ENCODE data around the gene DDC.
A peak's percentile ranks its signal among the peaks of the same experiment; 100 is the strongest.
"Not testable (repeated sequence)": the region's sequence is repeated elsewhere in the genome, so short reads cannot be mapped to it uniquely, and the experiment has no call there.

The DDC gene

DNA sequence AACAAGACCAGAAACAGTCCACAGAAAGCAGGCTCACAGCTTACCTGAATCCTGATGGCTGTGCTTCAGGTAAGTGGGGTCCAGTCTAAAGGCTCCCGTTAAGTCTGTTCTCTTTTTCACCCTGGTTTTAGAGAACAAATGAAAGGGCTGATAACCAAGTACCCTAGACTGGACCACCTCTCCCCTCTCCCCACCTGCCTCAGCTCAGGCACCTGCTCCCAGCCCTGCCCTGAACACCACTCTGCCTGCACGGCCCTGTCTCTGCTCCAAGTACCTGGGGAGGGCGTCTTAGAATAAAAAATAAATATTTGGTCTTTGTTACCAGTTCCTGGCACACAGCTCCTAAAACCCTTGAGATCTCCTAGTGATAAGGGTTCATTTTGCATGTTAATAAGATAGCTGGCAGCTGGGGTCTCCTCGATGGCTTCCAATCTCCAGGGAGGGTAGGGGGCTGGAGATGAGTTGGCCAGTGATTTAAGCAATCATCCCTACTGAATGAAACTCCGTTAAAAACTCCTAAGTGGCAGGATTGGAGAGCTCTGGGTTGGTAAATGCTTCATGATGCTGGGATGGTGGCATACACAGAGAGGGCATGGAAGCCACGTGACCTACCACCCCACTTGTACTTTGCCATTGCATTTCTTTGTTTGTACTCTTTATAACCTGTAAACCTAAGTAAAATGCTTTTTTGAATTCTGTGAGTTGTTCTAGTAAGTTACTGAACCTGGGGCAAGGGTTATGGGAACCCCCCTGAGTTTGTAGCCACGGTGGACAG, 85.3 kb downstream of the DDC start:
- no peak for DNase-seq (ENCODE audit: low spot score)

GRCh38 chr7:50477640-50478039, 87.6 kb downstream of the DDC start:
- no peak for DNase-seq (ENCODE audit: low spot score)

DNA sequence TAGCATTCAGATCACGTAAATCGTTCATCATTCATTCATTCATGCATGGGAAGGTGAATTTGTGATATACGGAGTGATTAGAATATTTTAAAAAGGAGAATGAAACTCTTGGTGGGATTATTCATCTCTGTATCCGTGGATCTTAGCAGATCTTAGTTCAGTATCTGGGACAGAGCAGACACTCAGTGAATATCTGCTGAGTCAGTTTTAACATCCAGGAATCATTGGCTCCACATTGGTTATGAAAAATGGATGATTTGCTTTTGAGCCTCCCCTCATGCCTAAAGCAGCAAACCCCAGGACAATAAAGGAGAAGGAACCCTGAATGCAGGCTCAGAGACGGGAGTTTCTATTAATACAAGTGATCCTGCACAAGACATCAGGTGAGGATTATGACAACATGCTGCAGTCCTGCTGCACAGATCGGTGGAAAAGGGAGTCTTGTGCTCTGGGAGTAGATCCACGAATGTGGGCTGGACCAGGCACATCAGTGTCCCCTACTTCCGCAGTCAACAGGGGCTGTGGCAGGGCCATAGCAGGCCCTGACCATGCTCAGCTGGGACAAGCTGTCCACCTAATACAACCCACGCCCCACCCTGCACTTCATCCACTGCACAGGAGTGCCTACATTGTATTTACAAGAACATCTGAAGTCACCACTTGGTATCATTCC, 88.1 kb downstream of the DDC start:
- no peak for DNase-seq (ENCODE audit: low spot score)

- no peak for DNase-seq (ENCODE audit: low spot score)
Measured at GRCh38 chr7:50475340-50475739, 89.9 kb downstream of the DDC start.

GRCh38 chr7:50474382-50475160, 90.6 kb downstream of the DDC start:
- DNase-seq (ENCODE audit: low spot score) = no peak

DNA sequence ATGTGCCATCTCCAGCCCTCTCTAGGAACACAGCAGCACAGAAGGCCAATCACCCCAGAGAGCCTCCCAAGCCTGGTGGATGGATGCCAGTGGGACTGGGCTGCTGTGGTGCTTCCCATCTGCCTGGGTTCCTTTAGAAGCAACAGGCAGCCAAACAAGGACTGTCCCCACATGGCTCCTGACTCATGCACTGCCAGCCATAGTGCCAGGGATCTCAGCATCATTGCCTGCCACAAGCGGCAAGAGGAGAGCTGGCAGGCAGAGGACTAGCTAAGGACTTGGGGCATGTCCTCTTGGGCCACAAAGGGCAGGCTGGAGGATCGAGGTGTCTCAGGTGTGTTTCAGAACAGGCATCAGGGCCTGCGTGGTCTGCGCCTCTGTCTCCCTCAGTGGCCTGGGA, 91.7 kb downstream of the DDC start:
- no peak for DNase-seq (ENCODE audit: low spot score)

- DNase-seq (ENCODE audit: low spot score) = no peak
Measured at GRCh38 chr7:50472427-50472826, 92.8 kb downstream of the DDC start.

DNA sequence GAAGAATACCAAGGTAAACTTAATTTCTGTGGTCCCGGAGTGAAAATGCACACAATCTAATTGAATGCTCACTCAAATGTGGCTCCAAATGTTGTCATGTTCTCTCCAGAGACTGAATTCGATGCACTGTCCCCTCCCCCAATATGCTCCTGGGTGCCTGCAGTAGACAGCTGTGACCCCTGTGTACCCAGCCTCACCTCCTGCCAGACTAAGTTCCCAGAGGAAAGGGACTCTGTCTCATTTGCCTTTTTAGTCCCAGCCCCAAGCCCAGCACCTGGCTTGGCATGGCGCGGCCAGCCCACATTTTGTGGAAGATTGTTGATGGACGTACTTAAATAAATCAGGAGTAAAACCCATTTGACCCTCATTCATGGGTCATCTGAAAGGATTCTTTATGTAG, 93.2 kb downstream of the DDC start:
- no peak for DNase-seq (ENCODE audit: low spot score)

DNA sequence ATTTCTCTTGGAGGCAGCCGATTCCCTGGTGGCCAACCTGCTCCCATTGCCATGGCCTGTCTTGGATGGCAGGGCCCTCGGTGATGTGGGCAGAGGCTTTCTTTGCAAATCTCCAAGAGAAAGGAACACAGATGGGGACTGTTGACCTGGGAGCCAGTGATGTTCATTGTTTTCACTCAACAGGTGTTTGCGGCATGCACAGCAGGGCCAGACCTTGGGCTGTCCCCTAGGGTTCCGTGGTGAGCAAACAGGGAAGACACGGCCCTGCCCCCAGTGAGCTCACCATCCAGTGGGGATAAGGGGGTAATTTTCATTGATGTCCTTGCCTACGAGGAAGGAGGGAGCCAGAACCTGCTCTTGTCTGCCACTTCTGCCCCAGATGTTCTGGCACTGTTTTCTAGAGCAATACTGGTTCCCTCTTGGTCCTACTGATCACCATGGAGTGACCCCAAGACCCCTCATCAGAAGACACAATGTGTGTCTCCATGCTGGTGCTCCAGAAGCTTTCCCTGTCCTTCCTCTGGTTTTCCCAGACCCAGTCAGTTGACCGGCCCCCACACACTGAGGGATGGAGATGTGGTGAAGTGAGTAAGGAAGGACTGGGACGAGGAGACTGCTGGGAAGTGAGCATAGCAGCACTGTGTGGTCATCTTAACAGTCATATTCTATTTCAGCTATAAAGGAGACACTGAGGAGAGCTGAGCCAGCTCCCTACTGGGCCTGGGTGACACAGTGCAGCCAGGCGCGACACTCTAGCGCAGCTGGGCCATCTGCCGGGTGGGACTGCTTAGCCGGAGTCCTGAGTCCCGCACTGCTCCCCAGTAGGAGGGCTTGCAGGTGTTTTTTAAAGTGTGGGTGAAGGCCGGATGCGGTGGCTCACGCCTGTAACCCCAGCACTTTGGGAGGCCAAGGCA, 94.7 kb downstream of the DDC start:
- no peak for DNase-seq (ENCODE audit: low spot score)

DNA sequence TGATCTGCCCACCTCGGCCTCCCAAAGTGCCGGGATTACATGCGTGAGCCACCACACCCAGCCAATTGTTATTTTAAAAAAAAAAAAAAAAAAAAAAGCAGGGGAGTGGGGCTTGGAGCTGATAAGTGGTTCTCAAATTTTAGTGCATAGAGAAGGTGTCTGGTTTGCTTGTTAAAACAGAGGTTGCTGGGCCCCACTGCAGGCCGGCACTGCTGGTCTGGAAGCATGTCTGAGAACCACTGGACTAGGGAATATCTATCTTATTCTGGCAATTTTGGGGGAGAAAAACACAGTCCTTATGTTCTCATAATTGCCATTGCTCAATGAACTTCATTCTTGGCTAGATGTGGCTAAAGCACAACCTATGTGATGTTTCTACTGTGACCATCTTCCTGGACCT, 96.0 kb downstream of the DDC start:
- no peak for DNase-seq (ENCODE audit: low spot score)

- DNase-seq (ENCODE audit: low spot score) = peak; percentile 73
Measured at GRCh38 chr7:50467817-50468610, 97.2 kb downstream of the DDC start.

DNA sequence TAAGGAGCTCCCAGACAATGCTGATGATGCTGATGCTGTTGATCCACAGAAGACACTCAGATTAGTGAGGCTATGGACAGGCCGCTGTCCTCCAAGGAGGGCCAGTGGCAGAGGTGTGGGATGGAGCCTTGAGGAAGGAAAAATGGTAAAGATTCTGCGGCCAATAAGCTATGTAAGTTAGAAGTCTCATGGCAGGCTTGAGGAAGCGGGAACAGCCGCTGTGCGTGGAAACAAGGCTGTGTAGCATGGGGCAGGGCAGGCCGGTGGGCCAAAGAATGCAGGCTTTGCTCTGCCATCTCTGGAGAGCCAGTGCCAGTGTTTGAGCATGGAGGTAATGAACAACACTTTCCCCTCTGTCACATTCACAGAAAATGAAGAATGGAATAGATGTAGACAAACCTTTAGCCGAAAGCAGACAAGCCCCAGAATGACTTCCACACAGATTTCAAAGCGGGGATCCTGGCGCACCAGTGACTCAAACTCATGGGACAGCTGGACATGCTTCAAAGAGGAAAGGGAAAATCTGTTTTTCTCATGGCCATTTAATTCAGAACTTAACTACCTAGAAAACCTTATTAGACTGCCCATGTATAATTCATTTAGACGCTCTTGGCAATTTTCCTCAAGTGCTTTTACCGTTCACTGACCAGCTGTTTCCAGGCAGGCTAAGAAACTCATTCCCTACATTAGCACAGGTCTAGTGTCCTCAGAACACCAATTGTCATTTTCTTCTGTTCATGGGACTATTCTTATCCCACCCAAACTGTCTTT, 98.2 kb downstream of the DDC start:
- DNase-seq (ENCODE audit: low spot score) = no peak

DNA sequence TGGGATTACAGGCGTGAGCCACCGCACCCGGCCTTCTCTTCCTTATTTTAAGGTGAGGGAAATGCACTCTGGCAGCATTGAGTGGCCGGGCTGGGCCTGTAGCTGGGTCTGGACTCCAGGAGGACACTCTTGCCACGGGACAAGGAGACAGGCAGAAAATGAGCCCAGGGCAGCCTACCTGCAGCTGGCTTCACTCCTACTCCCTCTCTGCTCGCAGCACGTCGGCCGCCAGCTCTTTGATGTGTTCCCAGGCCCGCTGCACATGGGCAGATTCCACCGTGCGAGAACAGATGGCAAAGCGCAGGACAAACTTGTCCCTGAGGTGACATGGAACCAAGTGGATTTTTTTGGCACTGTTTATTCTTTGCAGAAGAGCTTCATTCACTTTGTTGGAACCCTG, 102.2 kb downstream of the DDC start:
- no peak for DNase-seq (ENCODE audit: low spot score)

- no peak for DNase-seq (ENCODE audit: low spot score)
Measured at GRCh38 chr7:50462361-50462760, 102.8 kb downstream of the DDC start.

DNA sequence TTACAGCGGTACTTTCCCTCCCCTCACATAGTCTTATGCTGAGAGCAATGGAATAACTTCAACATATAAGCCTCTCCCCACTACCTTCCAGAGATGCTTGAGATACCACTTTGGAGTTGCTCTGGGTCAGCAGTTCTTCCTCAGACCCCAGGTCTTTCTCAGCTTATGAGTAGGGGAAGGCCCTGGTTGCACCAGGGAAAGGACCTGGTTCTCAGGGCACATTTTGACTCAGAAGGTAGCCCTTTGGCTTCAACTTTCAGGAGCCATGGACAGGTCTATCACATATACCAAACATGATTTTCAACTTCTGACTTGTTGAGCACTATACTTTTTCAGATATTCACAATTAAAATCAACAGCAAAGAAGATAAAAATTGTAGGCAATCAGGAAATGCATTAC, 103.5 kb downstream of the DDC start:
- no peak for DNase-seq (ENCODE audit: low spot score)

DNA sequence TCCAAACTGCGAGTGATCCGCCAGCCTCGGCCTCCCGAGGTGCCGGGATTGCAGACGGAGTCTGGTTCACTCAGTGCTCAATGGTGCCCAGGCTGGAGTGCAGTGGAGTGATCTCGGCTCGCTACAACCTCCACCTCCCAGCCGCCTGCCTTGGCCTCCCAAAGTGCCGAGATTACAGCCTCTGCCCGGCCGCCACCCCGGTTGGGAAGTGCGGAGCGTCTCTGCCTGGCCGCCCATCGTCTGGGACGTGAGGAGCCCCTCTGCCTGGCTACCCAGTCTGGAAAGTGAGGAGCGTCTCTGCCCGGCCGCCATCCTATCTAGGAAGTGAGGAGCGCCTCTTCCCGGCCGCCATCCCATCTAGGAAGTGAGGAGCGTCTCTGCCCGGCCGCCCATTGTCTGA, 106.0 kb downstream of the DDC start:
- not testable (repeated sequence) for DNase-seq (ENCODE audit: low spot score)

GRCh38 chr7:50458651-50459050, 106.6 kb downstream of the DDC start:
- DNase-seq (ENCODE audit: low spot score) = not testable (repeated sequence)

- no peak for DNase-seq (ENCODE audit: low spot score)
Measured at GRCh38 chr7:50456371-50457123, 108.7 kb downstream of the DDC start.

- DNase-seq (ENCODE audit: low spot score) = no peak
Measured at GRCh38 chr7:50455658-50456057, 109.5 kb downstream of the DDC start.

- no peak for DNase-seq (ENCODE audit: low spot score)
Measured at GRCh38 chr7:50454968-50455367, 110.2 kb downstream of the DDC start.
